K562 (cell line): ENCODE measurements around the gene CELSR2. TPM values are rescaled to one million over a fixed set of nuclear protein-coding genes. Genes with fewer than 3 reads are reported as not detected.

ENCODE experiments used
- JUNB ChIP-seq: fragments of 450-650 bp; formaldehyde crosslinking; conservative IDR thresholded peaks from 2 replicates; pipeline ENCODE4 v1.4.0; 2020; ENCODE audit warnings: mild to moderate bottlenecking
- KDM1A ChIP-seq, 2 experiments: fragments of 450-650 bp; IDR thresholded peaks; 2 replicates each; pipeline ENCODE4 v1.6.1; 2016; ENCODE audit warnings: mild to moderate bottlenecking in 2 of 2
- L3MBTL2 ChIP-seq: fragments of 450-650 bp; IDR thresholded peaks from 2 replicates; pipeline ENCODE4 v1.6.1; 2016; ENCODE audit warnings: mild to moderate bottlenecking, moderate library complexity
- MIER1 ChIP-seq: fragments of 450-650 bp; IDR thresholded peaks from 2 replicates; pipeline ENCODE4 v1.6.1; 2016; ENCODE audit warnings: antibody characterized with exemption, mild to moderate bottlenecking, low read depth
- POLR2B ChIP-seq: fragments of 450-650 bp; IDR thresholded peaks from 2 replicates; pipeline ENCODE4 v1.6.1; 2018; ENCODE audit warnings: low read depth; ENCODE audit not compliant: partially characterized antibody
- RBFOX2 ChIP-seq: fragments of 200-400 bp; formaldehyde crosslinking; IDR thresholded peaks from 2 replicates; pipeline ENCODE4 v1.6.1; 2017; ENCODE audit warnings: low read depth, mild to moderate bottlenecking, low read length, moderate library complexity
- SETDB1 ChIP-seq: IDR thresholded peaks from one replicate; pipeline ENCODE4 v1.6.1; 2012; ENCODE audit warnings: low read length, control low read depth, inconsistent platforms
- SMAD1 ChIP-seq: fragments of 150-350 bp; IDR thresholded peaks from 2 replicates; pipeline ENCODE4 v1.6.1; 2014; ENCODE audit warnings: low read length, low read depth; ENCODE audit not compliant: partially characterized antibody
- U2AF2 ChIP-seq: fragments of 200-400 bp; formaldehyde crosslinking; optimal IDR thresholded peaks from 2 replicates; pipeline ENCODE3; 2017; ENCODE audit warnings: low read depth, mild to moderate bottlenecking, low read length
- ZNF263 ChIP-seq: sonication (generic); formaldehyde crosslinking; IDR thresholded peaks from 2 replicates; pipeline ENCODE4 v1.8.0; 2022; ENCODE audit warnings: mild to moderate bottlenecking, missing genetic modification reagents, borderline replicate concordance
- polyA plus RNA-seq, 8 experiments: library from polyadenylated mRNA; depleted of rRNA in 4 of 8; stranded (reverse) in 5 of 8; unstranded in 3 of 8; fragments of >200 nt; fragmentation: Nextera tagmentation in 2 of 8; fragmentation: Illumina TruSeq in 1 of 8; extraction: Ambion mirVana in 2 of 8; extraction: Trizol in 1 of 8; gene quantifications; 2 replicates each; pipeline versions ENCODE4 v1.2.1 to v1.2.3, GENCODE V29; 2011 to 2014; ENCODE audit warnings: inconsistent platforms in 1 of 8, missing spikeins in 1 of 8
- total RNA-seq, 7 experiments: library from RNA; depleted of rRNA in 6 of 7; stranded (reverse); fragments of >200 nt in 6 of 7; fragmentation: Illumina TruSeq in 2 of 7; extraction: Trizol in 2 of 7; gene quantifications; 2 replicates each; pipeline versions ENCODE4 v1.2.1 to v1.2.3, GENCODE V29; 2011 to 2021; ENCODE audit warnings: low replicate concordance in 1 of 7
- TF ChIP-seq, protein P1 (sequence below): fragments of 450-650 bp; IDR thresholded peaks from 2 replicates; pipeline ENCODE4 v1.7.0; 2016; ENCODE audit warnings: borderline replicate concordance
- TF ChIP-seq, protein P2 (sequence below): fragments of 450-650 bp; formaldehyde crosslinking; IDR thresholded peaks from 2 replicates; pipeline ENCODE4 v1.4.0; 2020; ENCODE audit warnings: mild to moderate bottlenecking, moderate library complexity
- TF ChIP-seq, protein P3 (sequence below), 2 experiments: fragments of 450-650 bp in 1 of 2; sonication (generic) in 1 of 2; formaldehyde crosslinking in 1 of 2; IDR thresholded peaks in 1 of 2; conservative IDR thresholded peaks in 1 of 2; 2 replicates each; pipeline versions ENCODE4 v1.6.1 to v1.8.1; 2016 to 2023; ENCODE audit warnings: mild to moderate bottlenecking in 2 of 2, moderate library complexity in 2 of 2, inconsistent platforms in 1 of 2, missing genetic modification reagents in 1 of 2
- TF ChIP-seq, protein P4 (sequence below): fragments of 450-650 bp; IDR thresholded peaks from 2 replicates; pipeline ENCODE4 v1.6.1; 2016; ENCODE audit warnings: mild to moderate bottlenecking
- TF ChIP-seq, protein P5 (sequence below): fragments of 450-650 bp; IDR thresholded peaks from 2 replicates; pipeline ENCODE4 v1.7.1; 2018; ENCODE audit warnings: mild to moderate bottlenecking, low read depth; ENCODE audit not compliant: partially characterized antibody

The CELSR2 gene
- total and polyA plus RNA-seq, 9 of the 15 experiments (the other 6 are each of a cell fraction or from before 2014, with no cell fraction given), result 0.31 to 21.9 (median 4.2) TPM

DNA sequence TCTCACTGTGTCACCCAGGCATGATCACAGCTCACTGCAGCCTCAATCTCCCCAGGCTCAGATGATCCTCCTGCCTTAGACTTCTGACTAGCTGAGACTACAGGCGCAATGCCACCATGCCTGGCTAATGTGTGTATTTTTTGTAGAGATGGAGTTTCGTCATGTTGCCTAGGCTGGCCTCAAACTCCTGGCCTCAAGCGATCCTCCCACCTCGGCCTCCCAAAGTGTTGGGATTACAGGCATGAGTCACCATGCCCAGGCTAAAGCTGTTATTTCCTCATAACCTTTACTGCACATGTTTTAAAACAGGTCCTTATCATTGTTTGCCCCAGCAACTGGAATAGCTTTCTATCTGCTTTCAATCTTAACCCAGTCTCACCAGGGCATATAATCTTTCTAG, 32.7 kb upstream of the CELSR2 start (continued):
- TF ChIP-seq, protein P1, sequence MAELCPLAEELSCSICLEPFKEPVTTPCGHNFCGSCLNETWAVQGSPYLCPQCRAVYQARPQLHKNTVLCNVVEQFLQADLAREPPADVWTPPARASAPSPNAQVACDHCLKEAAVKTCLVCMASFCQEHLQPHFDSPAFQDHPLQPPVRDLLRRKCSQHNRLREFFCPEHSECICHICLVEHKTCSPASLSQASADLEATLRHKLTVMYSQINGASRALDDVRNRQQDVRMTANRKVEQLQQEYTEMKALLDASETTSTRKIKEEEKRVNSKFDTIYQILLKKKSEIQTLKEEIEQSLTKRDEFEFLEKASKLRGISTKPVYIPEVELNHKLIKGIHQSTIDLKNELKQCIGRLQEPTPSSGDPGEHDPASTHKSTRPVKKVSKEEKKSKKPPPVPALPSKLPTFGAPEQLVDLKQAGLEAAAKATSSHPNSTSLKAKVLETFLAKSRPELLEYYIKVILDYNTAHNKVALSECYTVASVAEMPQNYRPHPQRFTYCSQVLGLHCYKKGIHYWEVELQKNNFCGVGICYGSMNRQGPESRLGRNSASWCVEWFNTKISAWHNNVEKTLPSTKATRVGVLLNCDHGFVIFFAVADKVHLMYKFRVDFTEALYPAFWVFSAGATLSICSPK, result no peak
- peak; percentile 15 for TF ChIP-seq POLR2B
- peak; percentile 25; the same call in 1 of the 2 replicates for TF ChIP-seq RBFOX2
- TF ChIP-seq, protein P2, sequence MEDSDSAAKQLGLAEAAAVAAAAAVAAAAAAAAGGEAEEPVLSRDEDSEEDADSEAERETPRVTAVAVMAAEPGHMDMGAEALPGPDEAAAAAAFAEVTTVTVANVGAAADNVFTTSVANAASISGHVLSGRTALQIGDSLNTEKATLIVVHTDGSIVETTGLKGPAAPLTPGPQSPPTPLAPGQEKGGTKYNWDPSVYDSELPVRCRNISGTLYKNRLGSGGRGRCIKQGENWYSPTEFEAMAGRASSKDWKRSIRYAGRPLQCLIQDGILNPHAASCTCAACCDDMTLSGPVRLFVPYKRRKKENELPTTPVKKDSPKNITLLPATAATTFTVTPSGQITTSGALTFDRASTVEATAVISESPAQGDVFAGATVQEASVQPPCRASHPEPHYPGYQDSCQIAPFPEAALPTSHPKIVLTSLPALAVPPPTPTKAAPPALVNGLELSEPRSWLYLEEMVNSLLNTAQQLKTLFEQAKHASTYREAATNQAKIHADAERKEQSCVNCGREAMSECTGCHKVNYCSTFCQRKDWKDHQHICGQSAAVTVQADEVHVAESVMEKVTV (CRISPR knock-in tag), result no peak
- TF ChIP-seq, protein P3, sequence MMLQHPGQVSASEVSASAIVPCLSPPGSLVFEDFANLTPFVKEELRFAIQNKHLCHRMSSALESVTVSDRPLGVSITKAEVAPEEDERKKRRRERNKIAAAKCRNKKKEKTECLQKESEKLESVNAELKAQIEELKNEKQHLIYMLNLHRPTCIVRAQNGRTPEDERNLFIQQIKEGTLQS (IDR thresholded peaks at IDR 0.05), result peak; percentile 91
- TF ChIP-seq, protein P3 (CRISPR knock-in tag; conservative IDR thresholded peaks at IDR 0.05), result 0 out of 2 replicates have a peak, but pooled peaks have one; percentile 77
- no peak for TF ChIP-seq MIER1
- peak; percentile 69 to 76; a peak in 3 of 4 replicates for TF ChIP-seq KDM1A (IDR thresholded peaks at IDR 0.05)
- TF ChIP-seq ZNF263 (CRISPR knock-in tag), result 0 out of 2 replicates have a peak, but pooled peaks have one; percentile 33
- peak; percentile 61; the same call in 1 of the 2 replicates for TF ChIP-seq JUNB (CRISPR knock-in tag)
- TF ChIP-seq L3MBTL2, result no peak; the same call in none of the 2 replicates
- TF ChIP-seq, protein P4, sequence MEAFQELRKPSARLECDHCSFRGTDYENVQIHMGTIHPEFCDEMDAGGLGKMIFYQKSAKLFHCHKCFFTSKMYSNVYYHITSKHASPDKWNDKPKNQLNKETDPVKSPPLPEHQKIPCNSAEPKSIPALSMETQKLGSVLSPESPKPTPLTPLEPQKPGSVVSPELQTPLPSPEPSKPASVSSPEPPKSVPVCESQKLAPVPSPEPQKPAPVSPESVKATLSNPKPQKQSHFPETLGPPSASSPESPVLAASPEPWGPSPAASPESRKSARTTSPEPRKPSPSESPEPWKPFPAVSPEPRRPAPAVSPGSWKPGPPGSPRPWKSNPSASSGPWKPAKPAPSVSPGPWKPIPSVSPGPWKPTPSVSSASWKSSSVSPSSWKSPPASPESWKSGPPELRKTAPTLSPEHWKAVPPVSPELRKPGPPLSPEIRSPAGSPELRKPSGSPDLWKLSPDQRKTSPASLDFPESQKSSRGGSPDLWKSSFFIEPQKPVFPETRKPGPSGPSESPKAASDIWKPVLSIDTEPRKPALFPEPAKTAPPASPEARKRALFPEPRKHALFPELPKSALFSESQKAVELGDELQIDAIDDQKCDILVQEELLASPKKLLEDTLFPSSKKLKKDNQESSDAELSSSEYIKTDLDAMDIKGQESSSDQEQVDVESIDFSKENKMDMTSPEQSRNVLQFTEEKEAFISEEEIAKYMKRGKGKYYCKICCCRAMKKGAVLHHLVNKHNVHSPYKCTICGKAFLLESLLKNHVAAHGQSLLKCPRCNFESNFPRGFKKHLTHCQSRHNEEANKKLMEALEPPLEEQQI, result peak; percentile 65; the same call in 1 of the 2 replicates
- no peak for TF ChIP-seq SETDB1
- TF ChIP-seq U2AF2, result no peak
- TF ChIP-seq SMAD1, result no peak
- TF ChIP-seq, protein P5, sequence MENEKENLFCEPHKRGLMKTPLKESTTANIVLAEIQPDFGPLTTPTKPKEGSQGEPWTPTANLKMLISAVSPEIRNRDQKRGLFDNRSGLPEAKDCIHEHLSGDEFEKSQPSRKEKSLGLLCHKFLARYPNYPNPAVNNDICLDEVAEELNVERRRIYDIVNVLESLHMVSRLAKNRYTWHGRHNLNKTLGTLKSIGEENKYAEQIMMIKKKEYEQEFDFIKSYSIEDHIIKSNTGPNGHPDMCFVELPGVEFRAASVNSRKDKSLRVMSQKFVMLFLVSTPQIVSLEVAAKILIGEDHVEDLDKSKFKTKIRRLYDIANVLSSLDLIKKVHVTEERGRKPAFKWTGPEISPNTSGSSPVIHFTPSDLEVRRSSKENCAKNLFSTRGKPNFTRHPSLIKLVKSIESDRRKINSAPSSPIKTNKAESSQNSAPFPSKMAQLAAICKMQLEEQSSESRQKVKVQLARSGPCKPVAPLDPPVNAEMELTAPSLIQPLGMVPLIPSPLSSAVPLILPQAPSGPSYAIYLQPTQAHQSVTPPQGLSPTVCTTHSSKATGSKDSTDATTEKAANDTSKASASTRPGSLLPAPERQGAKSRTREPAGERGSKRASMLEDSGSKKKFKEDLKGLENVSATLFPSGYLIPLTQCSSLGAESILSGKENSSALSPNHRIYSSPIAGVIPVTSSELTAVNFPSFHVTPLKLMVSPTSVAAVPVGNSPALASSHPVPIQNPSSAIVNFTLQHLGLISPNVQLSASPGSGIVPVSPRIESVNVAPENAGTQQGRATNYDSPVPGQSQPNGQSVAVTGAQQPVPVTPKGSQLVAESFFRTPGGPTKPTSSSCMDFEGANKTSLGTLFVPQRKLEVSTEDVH, result peak; percentile 23
